ENCODE measurements around the gene PHLDA2.
A peak's percentile ranks its signal among the peaks of the same experiment; 100 is the strongest.

PHLDA2 gene, protein sequence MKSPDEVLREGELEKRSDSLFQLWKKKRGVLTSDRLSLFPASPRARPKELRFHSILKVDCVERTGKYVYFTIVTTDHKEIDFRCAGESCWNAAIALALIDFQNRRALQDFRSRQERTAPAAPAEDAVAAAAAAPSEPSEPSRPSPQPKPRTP

DNA sequence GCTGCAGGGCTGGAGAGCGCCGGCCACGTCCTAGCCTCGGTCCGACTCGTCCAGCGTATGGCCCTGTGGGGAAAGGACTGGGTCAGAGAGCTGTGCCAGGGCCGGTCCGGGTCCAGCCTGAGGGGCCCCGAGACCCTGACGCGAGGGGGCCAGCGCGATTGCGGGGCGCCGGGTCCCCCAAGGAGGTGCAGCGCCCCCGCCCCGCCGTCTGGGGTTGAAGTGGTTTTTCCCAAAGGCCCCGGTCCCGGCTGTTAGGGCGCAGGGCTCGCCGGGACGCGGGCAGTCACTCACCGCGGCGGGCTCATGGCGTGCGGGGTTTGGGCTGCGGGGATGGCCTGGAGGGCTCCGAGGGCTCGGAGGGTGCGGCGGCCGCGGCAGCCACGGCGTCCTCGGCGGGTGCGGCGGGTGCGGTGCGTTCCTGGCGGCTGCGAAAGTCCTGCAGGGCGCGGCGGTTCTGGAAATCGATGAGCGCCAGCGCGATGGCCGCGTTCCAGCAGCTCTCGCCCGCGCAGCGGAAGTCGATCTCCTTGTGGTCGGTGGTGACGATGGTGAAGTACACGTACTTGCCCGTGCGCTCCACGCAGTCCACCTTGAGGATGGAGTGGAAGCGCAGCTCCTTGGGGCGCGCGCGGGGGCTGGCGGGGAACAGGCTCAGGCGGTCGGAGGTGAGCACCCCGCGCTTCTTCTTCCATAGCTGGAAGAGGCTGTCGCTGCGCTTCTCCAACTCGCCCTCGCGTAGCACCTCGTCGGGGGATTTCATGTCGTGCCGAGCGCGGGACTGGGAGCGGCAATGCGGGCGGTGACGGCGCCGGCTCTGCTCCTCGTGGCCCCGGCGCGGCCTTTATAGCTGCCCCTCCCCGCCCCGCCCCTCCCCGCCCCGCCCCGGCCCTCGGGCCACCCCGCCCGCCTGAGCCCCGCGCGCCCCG lies at the start of gene PHLDA2:
Gene PHLDA2, minus strand, starts transcription at position 816 of the 926 bp plus-strand sequence. Its CDS starts 56 bp downstream, at position 760.
- DNase-seq = peak; percentile 73

DNA sequence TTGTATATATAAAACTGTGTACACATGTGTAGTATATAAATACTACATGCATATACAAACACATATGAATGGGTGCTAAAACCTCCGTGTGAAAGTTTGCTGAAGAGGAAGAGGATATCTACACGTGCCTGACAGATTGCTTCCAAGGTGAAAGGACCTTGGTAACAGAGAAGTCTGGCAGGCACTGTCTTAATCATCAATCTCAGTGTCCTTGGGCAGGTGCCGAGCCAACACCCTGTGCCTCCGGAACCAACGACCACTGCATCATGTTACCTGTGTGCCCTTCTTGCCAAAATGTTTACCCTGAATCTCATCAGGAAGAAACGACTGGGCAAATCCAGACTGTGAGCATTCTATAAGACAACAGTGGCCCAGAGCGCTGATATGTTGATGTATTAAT lies 47.9 kb upstream of the PHLDA2 start:
- DNase-seq = no peak

GRCh38 chr11:2976294-2977063 lies 47.3 kb upstream of the PHLDA2 start:
- no peak for DNase-seq

DNA sequence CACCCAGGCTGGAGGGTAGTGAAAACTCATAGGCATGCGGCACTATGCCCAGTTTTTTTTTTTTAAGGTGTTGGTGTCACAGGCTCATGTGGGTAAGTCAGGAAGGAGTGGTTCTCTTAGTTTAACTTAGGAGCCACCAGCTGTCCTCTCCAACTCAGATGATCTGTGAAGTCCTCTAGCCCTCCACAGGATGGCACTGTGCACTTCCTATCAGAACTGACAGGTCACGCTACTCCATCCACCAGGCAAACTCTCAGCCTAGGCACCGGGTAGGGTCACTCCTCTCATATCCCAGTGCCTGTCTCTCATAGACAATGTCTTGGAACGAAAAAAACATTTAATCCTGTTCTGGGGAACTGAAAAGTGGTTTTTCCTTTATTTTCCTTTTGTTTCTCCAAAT lies 46.4 kb upstream of the PHLDA2 start:
- peak; percentile 16 for DNase-seq

DNA sequence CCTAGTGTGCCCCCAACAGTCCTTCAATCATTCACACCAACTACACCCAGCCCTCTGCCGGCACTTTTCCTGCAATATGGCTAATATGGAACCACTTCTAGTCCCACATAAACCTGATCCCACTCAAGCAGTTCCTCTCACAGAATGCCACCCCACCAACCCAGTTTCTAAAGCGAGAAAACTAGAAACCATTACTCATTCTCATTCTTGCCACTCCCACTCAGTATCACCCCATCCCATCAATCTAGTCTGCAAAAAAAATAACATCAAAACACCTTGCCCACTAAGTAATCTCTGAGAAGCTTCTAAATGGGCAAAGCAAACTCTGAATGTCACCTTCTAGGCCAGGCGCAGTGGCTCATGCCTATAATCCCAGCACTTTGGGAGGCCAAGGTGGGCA lies 45.1 kb upstream of the PHLDA2 start:
- no peak for DNase-seq

GRCh38 chr11:2968341-2968900 lies 39.2 kb upstream of the PHLDA2 start:
- DNase-seq = no peak

DNA sequence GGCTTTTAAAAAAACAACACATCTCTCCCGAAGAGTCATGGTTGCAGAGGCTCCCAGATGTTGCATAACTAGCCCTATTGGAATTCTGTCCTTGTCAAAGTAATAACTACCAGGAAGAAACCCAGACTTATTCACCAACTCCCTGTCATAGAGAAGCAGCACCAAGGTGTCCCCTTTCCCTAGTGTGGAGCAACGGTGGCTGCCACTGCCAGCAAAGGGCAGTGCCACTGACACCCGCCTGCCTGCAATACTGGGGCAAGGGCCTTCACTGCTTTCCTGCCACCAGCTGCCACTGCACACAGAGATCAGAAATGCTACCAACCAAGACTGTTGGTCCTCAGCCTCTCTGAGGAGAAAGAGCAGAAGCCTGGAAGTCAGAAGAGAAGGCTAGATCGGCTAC lies 35.6 kb upstream of the PHLDA2 start:
- no peak for DNase-seq

DNA sequence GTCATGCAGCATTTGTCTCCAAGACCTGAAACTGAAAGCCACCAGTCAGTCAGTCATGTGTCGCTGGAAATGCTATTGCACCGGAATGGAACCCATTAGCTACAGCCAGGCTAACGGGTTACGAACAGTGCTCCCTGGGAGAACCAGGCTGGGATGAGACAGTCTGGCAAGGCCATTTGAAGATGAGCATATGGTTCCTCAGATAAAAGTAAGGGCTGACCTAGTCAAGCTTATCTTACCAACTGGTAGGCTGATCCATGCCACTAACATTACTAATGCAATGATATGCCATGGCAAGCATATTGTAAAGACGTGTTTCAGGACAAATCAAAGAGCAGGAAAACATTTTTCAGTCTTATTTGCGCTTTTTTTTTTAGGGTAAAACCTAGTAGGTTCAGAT lies 34.5 kb upstream of the PHLDA2 start:
- no peak for DNase-seq

GRCh38 chr11:2963112-2963754 lies 34.0 kb upstream of the PHLDA2 start:
- DNase-seq = no peak

- no peak for DNase-seq
These were observed 31.9 kb upstream of the PHLDA2 start for GRCh38 chr11:2961080-2961479.

GRCh38 chr11:2960139-2960538 lies 30.9 kb upstream of the PHLDA2 start:
- no peak for DNase-seq

- DNase-seq = no peak
These were observed 29.0 kb upstream of the PHLDA2 start for GRCh38 chr11:2958251-2958650.

- no peak for DNase-seq
These were observed 26.8 kb upstream of the PHLDA2 start for GRCh38 chr11:2955906-2956476.

- no peak for DNase-seq
These were observed 25.0 kb upstream of the PHLDA2 start for GRCh38 chr11:2954263-2954662.

- DNase-seq = no peak
These were observed 23.1 kb upstream of the PHLDA2 start for GRCh38 chr11:2952290-2952689.

GRCh38 chr11:2951231-2952110 lies 22.3 kb upstream of the PHLDA2 start:
- DNase-seq = peak; percentile 56

DNA sequence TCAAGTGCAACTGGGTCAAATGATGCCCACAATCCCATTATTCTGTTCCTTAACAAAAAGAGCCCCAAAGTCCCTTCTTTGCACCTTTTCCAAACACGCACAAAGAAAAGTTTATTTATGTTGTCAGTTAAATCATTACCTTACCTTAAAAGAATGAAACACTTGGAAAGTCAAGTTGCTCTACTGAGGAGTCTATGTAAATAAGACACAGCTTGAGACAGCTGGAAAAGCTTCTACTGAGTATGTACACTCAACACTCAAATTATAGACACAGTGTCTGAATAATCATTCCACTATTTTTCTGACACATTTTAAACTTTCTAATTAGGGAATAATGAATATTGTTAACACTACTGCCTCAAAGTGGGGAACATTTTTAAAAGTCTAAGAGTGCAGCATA lies 21.6 kb upstream of the PHLDA2 start:
- no peak for DNase-seq

- no peak for DNase-seq
These were observed 20.7 kb upstream of the PHLDA2 start for GRCh38 chr11:2949920-2950319.

GRCh38 chr11:2947744-2948143 lies 18.5 kb upstream of the PHLDA2 start:
- DNase-seq = no peak

DNA sequence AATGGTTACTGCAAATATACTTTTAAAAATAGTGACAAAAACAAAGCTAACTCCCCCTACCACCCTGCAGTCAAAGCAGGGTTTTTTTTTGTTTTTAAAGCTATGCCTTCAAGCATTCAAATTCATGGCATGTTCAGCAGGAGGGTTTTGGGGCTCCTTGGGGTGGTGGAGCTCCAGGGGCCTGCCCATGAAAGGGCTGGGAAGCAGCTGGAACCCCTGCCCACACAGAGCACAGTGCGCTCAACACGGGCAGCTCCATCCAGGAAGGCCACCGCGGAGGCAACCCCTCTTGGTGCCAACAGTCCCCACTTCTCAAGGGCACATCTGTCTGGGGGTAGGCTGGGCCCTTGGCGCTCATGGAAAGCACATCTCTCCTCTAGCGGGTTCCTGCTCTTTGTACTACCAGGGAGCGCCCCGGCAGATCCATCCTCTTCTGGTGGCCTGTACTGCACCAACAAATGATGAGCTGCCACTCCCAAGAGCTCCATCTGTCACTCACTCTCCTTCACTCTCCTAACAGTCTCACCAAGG lies 16.6 kb upstream of the PHLDA2 start:
- DNase-seq = no peak

Measured in fibroblast of upper back skin (primary cell).